ENCODE results near the gene RTN4RL1. TPM values are rescaled to one million over a fixed set of nuclear protein-coding genes. Genes with fewer than 3 reads are reported as not detected.

The RTN4RL1 gene
- total RNA-seq, 1 donor from 2014 or later = not detected

DNA sequence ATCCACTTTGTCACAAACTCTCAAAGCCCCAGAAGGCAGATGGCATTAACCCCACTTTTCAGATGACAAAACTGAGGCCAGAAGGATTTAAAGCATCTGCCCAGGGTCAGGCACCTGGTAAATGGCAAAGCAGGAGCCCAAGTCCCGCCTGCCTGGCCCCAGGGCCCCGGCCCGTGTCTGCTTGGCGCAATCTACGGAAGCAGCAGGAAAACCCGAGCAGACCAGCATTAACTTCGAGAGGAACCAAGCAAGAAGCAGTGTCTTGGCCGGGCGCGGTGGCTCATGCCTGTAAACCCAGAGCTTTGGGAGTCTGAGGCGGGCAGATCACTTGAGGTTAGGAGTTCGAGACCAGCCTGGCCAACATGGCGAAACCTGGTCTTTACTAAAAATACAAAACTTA is 21.6 kb downstream of the RTN4RL1 start:
- Mint-ChIP-seq H3K27ac (no peak overlapping the region), H3K27me3 (peaks cover 14% of the 10 kb centered on the region), H3K9me3 (no peaks in the 10 kb centered on the region), H3K4me3 (no peak overlapping the region), H3K4me1 (no peaks in the 10 kb centered on the region), H3K36me3 (ENCODE audit: low read depth) (no peaks in the 10 kb centered on the region)
- CTCF ChIA-PET = interaction anchor here (0.7 kb wide), 1 partner anchor 947 kb away, joined by 4 read pairs; no protein-coding TSS in a partner anchor
- TF ChIP-seq, protein P1, sequence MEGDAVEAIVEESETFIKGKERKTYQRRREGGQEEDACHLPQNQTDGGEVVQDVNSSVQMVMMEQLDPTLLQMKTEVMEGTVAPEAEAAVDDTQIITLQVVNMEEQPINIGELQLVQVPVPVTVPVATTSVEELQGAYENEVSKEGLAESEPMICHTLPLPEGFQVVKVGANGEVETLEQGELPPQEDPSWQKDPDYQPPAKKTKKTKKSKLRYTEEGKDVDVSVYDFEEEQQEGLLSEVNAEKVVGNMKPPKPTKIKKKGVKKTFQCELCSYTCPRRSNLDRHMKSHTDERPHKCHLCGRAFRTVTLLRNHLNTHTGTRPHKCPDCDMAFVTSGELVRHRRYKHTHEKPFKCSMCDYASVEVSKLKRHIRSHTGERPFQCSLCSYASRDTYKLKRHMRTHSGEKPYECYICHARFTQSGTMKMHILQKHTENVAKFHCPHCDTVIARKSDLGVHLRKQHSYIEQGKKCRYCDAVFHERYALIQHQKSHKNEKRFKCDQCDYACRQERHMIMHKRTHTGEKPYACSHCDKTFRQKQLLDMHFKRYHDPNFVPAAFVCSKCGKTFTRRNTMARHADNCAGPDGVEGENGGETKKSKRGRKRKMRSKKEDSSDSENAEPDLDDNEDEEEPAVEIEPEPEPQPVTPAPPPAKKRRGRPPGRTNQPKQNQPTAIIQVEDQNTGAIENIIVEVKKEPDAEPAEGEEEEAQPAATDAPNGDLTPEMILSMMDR (IDR thresholded peaks at IDR 0.05) = no peak
- POLR2A ChIA-PET = no interaction called here
- DNase-seq = no peak
- intact Hi-C loops (cut with micrococcal nuclease) = no loop called here
- ATAC-seq (ENCODE audit: low read depth) = no peak

DNA sequence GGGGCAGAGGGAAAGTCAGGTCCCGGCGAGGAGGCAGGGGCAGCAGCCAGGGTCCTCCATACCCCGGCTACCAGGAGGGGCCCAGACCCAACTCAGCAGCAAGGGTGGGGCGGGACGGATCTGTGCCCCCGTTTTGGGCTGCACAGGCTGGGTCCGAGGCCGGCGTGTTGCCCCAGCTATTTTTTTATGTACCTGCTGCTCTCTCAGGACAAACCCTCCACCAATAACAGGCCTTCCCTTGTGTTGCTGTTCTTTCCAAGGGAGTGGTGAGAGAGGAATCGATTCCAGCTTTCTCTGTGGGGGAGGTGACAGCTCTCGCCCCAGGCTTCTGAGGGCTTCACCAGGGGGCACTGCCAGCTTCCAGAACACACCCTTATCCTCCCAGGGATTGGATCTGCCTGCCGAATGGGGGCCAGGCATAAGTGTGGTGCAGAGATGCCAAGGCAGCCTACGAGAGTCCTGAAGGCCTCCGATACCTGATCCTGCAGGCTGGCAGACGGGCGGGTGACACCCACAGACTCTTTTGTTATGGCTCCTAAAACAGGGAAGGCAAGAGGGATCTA is 22.3 kb downstream of the RTN4RL1 start:
- intact Hi-C loops (cut with micrococcal nuclease) = no loop called here
- H3K9me3 Mint-ChIP-seq = no peaks in the 10 kb centered on the region
- H3K36me3 Mint-ChIP-seq (ENCODE audit: low read depth) = no peaks in the 10 kb centered on the region
- no peak for ATAC-seq (ENCODE audit: low read depth)
- no peak overlapping the region for H3K4me3 Mint-ChIP-seq
- H3K4me1 Mint-ChIP-seq = no peaks in the 10 kb centered on the region
- DNase-seq = no peak
- TF ChIP-seq, protein P1 (IDR thresholded peaks at IDR 0.05) = no peak
- CTCF ChIA-PET = interaction anchor here (0.7 kb wide), 1 partner anchor 946 kb away, joined by 4 read pairs; no protein-coding TSS in a partner anchor
- no peak overlapping the region for H3K27ac Mint-ChIP-seq
- POLR2A ChIA-PET = no interaction called here
- peaks cover 14% of the 10 kb centered on the region for H3K27me3 Mint-ChIP-seq

DNA sequence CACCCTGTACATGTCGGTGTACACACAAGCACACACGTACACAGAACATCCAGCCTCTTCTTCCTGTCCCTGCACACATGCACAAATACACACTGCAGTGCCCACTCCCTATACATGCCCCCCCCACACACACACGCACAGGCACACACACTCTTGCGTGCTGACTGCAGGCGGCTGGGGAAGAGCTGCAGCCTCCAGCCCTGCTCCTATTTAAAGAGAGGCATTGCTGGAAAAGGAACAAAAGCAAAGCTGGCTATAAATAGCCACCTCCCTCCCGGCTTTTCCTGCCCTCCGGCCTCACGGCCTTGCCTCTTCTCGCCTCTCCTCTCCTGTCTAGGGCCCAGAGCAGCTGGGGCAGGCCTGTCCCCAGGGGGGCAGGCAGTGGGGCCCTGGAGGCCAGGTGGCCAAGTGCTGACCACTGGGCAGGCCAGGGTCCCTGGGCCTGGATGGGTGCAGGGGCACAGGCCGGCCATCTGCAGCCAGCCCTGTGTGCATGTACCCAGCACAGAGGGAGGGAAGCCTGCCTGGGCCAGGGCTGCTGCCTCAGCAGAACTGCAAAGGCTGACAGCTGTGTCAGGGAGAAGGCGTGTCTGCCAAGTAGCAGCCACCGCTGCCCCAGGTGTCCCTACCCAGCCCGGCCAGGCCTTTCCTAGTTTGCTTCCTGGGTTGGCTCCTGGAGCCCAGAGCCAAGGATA is 25.4 kb downstream of the RTN4RL1 start:
- POLR2A ChIA-PET = no interaction called here

DNA sequence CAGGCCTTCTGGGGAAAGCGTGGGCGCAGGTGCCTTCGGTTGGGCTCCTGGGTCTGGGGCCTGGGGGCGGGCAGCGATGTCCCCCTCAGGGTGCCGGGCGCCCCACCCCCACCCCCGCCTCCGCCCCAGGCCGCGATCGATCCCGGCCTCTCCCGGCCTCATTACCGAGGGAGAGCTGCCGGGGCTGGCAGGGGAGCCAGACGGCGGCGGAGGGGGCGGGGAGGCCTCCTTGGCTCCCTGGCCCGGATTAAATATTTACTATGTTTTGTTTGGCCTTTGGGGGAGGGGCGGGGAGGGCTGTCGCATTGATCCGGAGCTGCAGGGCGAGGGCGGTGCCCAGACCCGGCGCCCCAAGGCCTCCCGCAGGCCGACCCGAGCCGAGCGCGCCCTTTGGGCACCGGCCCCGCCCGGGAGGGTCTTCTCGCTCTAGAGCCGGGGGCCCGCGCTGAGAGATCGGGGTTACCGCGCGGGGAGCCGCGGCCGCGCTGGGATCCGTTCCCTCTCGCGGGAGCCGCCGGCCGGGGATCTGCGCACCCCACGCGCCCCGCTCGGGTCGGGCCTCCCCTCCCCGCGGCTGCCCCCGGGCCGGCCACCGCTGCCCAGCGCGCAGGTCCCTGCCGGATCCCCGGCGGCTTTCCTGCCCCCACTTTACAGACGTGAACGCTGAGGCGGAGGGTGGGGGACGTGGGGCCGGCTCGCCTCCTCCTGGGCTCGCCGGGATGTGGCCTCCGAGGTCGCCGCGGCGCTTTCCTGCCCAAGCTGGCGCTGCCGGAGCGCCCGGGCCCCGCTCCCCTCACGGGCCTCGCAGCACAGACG is 27.0 kb downstream of the RTN4RL1 start:
- TF ChIP-seq, protein P1 (IDR thresholded peaks at IDR 0.05) = no peak
- Mint-ChIP-seq H3K27me3 (peaks cover 27% of the 10 kb centered on the region), H3K9me3 (no peaks in the 10 kb centered on the region), H3K4me3 (no peak overlapping the region), H3K4me1 (no peaks in the 10 kb centered on the region), H3K27ac (no peak overlapping the region), H3K36me3 (ENCODE audit: low read depth) (no peaks in the 10 kb centered on the region)
- intact Hi-C loops (cut with micrococcal nuclease) = no loop called here
- ATAC-seq (ENCODE audit: low read depth) = no peak
- DNase-seq = no peak
- ChIA-PET POLR2A (no interaction called here), CTCF (no interaction called here)

More for the DNA sequence above, 25.4 kb downstream of the RTN4RL1 start:
- Mint-ChIP-seq H3K4me3 (no peak overlapping the region), H3K27ac (no peak overlapping the region), H3K36me3 (ENCODE audit: low read depth) (no peaks in the 10 kb centered on the region), H3K27me3 (peaks cover 29% of the 10 kb centered on the region), H3K9me3 (no peaks in the 10 kb centered on the region), H3K4me1 (no peaks in the 10 kb centered on the region)
- DNase-seq (no peak), ATAC-seq (ENCODE audit: low read depth) (no peak)
- intact Hi-C loops (cut with micrococcal nuclease) = no loop called here
- TF ChIP-seq, protein P1 (IDR thresholded peaks at IDR 0.05) = no peak
- CTCF ChIA-PET = no interaction called here

DNA sequence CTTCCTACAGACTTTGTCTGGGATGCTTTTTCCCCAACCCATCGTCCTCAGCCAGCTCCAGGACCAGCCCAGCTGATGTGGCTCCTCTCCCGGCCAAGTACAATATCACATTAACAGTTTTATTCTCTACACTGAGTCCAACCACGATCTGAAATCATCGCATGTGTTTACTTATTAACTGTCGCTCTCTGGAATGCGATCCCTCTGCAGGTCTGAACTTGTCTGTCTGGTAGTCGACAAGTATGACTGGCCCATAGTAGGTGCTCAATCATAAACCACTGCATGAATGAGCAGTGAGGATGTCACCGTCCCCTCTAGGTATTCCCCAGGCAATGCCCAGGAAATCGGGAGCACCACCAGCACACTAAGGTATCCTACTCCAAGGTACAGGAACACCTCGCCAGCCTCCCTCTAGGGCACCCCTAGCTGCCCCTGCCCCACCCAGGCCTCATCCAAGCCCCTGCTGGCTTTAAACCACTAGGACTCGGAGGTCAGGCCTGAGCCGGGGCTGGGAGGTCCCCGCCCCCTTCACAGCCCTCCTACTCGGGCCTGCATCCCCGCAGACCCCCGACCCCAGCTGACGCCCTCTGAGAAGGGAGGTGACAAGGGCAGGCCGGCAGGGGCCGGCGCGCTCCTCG is 27.7 kb downstream of the RTN4RL1 start:
- no peak overlapping the region for H3K27ac Mint-ChIP-seq
- no peak for DNase-seq
- H3K9me3 Mint-ChIP-seq = no peaks in the 10 kb centered on the region
- ChIA-PET CTCF (no interaction called here), POLR2A (no interaction called here)
- H3K36me3 Mint-ChIP-seq (ENCODE audit: low read depth) = no peaks in the 10 kb centered on the region
- H3K27me3 Mint-ChIP-seq = peaks cover 25% of the 10 kb centered on the region
- H3K4me3 Mint-ChIP-seq = no peak overlapping the region
- no peak for ATAC-seq (ENCODE audit: low read depth)
- TF ChIP-seq, protein P1 (IDR thresholded peaks at IDR 0.05) = no peak
- no peaks in the 10 kb centered on the region for H3K4me1 Mint-ChIP-seq
- intact Hi-C loops (cut with micrococcal nuclease) = no loop called here

Data from activated B cell treated with CpG ODN at 0.5 μM for 24 hours (primary cell).